ENCODE measurements around the gene SMIM17. TPM values are rescaled to one million over a fixed set of nuclear protein-coding genes. Genes with fewer than 3 reads are reported as not detected.

Gene SMIM17
- polyA plus RNA-seq, 3 donors = not detected

GRCh38 chr19:56660381-56661107 lies 17.6 kb downstream of the SMIM17 start:
- H3K9ac ChIP-seq (ENCODE audit: insufficient read depth, low read length, poor library complexity, severe bottlenecking) = no peak overlapping the region
- H4K20me1 ChIP-seq (ENCODE audit: insufficient read depth, low read length) = no peaks in the 10 kb centered on the region
- Mint-ChIP-seq H3K4me3 (no peak overlapping the region), H3K27ac (no peak overlapping the region), H3K9me3 (peaks cover 54 to 84% (median 76%) of the 10 kb centered on the region in 7 donors), H3K36me3 (peaks cover 9 to 10% of the 10 kb centered on the region in 2 donors), H3K27me3 (ENCODE audit: low read depth in 3 of 3) (no peaks in the 10 kb centered on the region), H3K4me1 (no peaks in the 10 kb centered on the region)
- peak overlapping the region; percentile 4 for H3K4me2 ChIP-seq (replicated peaks; ENCODE audit: extremely low read depth, low read length, poor library complexity, severe bottlenecking)
- 17% methylated on average over 25 of the region's 32 CpGs for WGBS (ENCODE audit: insufficient coverage)
- H3K79me2 ChIP-seq (ENCODE audit: insufficient read depth, low read length) = no peaks in the 10 kb centered on the region
- H3K4me1 ChIP-seq (ENCODE audit: control insufficient read depth in 1 of 2, insufficient read depth in 2 of 2, low read length in 2 of 2) = no peaks in the 10 kb centered on the region
- TF ChIP-seq CTCF (IDR thresholded peaks at IDR 0.05) = no peak
- intact Hi-C loops (cut with micrococcal nuclease) = no loop called here
- no peak overlapping the region for H2AFZ ChIP-seq (ENCODE audit: insufficient read depth, low read depth, low read length, poor library complexity, severe bottlenecking)
- DNase-seq = no peak
- H3K36me3 ChIP-seq (replicated peaks in 1 of 2; ENCODE audit: control insufficient read depth in 1 of 2, insufficient read depth in 2 of 2, low read length in 2 of 2) = no peaks in the 10 kb centered on the region
- peaks cover 63 to 78% of the 10 kb centered on the region in 2 donors for H3K9me3 ChIP-seq (replicated peaks in 1 of 2; ENCODE audit: control insufficient read depth in 1 of 2, insufficient read depth in 1 of 2, low read length in 2 of 2)
- no peaks in the 10 kb centered on the region for H3K27me3 ChIP-seq (ENCODE audit: control insufficient read depth in 2 of 2, insufficient read depth in 2 of 2, low read length in 2 of 2)
- H3K4me3 ChIP-seq (replicated peaks in 1 of 3; ENCODE audit: low read depth in 2 of 3, low read length in 3 of 3) = no peak overlapping the region
- H3K27ac ChIP-seq (ENCODE audit: low read depth in 1 of 2, low read length in 2 of 2) = no peak overlapping the region

DNA sequence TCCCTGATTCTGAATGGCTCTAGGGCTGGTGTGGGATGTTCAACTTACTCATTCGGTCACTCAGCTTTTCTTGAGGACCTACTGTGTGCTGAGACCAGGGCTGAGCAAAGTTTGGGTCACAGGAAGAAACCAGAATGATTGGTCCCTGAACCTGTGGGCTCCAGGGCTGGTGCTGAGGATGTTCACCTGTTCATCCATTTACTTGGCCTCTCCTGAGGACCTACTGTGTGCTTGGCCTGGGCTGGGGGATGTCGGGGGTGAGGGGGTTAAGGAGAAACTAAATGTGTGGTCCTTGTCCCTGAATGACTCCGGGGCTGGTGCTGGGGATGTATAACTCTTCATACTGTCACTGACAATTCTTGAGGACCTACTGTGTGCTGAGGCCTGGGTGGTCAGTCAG lies 18.3 kb downstream of the SMIM17 start:
- 100% methylated on average over 1 of the region's 3 CpGs for WGBS (ENCODE audit: insufficient coverage)

More for the DNA sequence above, 18.3 kb downstream of the SMIM17 start:
- no peak overlapping the region for H3K27ac ChIP-seq (ENCODE audit: low read depth in 1 of 2, low read length in 2 of 2)
- no peaks in the 10 kb centered on the region for H4K20me1 ChIP-seq (ENCODE audit: insufficient read depth, low read length)
- H3K4me2 ChIP-seq (replicated peaks; ENCODE audit: extremely low read depth, low read length, poor library complexity, severe bottlenecking) = no peak overlapping the region
- peaks cover 54 to 86% (median 76%) of the 10 kb centered on the region in 7 donors for H3K9me3 Mint-ChIP-seq
- H3K4me3 Mint-ChIP-seq = no peak overlapping the region
- no peaks in the 10 kb centered on the region for H3K4me1 Mint-ChIP-seq
- H2AFZ ChIP-seq (ENCODE audit: insufficient read depth, low read depth, low read length, poor library complexity, severe bottlenecking) = no peak overlapping the region
- no peak for TF ChIP-seq CTCF (IDR thresholded peaks at IDR 0.05)
- H3K36me3 Mint-ChIP-seq = peaks cover 9 to 10% of the 10 kb centered on the region in 2 donors
- intact Hi-C loops (cut with micrococcal nuclease) = no loop called here
- no peaks in the 10 kb centered on the region for H3K36me3 ChIP-seq (replicated peaks in 1 of 2; ENCODE audit: control insufficient read depth in 1 of 2, insufficient read depth in 2 of 2, low read length in 2 of 2)
- H3K4me3 ChIP-seq (replicated peaks in 1 of 3; ENCODE audit: low read depth in 2 of 3, low read length in 3 of 3) = no peak overlapping the region
- no peak overlapping the region for H3K27ac Mint-ChIP-seq
- no peaks in the 10 kb centered on the region for H3K27me3 Mint-ChIP-seq (ENCODE audit: low read depth in 3 of 3)
- no peaks in the 10 kb centered on the region for H3K27me3 ChIP-seq (ENCODE audit: control insufficient read depth in 2 of 2, insufficient read depth in 2 of 2, low read length in 2 of 2)
- no peaks in the 10 kb centered on the region for H3K4me1 ChIP-seq (ENCODE audit: control insufficient read depth in 1 of 2, insufficient read depth in 2 of 2, low read length in 2 of 2)
- H3K9ac ChIP-seq (ENCODE audit: insufficient read depth, low read length, poor library complexity, severe bottlenecking) = no peak overlapping the region
- DNase-seq = no peak
- H3K79me2 ChIP-seq (ENCODE audit: insufficient read depth, low read length) = no peaks in the 10 kb centered on the region
- H3K9me3 ChIP-seq (replicated peaks in 1 of 2; ENCODE audit: control insufficient read depth in 1 of 2, insufficient read depth in 1 of 2, low read length in 2 of 2) = peaks cover 66 to 85% of the 10 kb centered on the region in 2 donors

All from CD14-positive monocyte (primary cell).